SH-SY5Y (cell line): ENCODE data around the gene BSN.

Source experiments
- GATA2 ChIP-seq: IDR thresholded peaks from 2 replicates; pipeline ENCODE4 v1.6.1; 2011; ENCODE audit warnings: mild to moderate bottlenecking, low read depth, low read length
- GATA3 ChIP-seq: IDR thresholded peaks from 2 replicates; pipeline ENCODE4 v1.6.1; 2011; ENCODE audit warnings: low read depth, mild to moderate bottlenecking, low read length, moderate library complexity

DNA sequence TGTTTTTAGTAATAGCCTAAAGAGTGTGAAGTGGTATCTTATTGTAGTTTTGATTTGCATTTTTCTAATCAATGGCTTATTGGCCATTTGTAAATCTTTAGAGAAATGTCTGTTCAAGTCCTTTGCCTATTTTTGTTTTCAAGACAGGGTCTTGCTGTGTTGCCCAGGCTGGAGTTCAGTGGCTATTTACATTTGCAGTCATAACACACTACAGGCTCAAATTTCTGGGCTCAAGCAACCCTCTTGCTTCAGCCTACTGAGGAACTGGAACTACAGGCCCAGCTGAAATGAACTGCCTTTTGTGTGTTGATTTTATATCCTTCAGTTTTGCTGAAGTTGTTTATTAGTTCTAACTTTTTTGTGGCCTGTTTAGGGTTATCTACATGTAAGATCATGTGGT, 27.9 kb downstream of the BSN start:
- TF ChIP-seq GATA3 (no peak), GATA2 (no peak)
